GM18868 (cell line): ENCODE results near the gene BBS9.

Source experiments
- ATAC-seq: cut with Tn5 transposase; IDR thresholded peaks from one replicate; pipeline ENCODE4 v1.9.1; 2021; ENCODE audit warnings: mild to moderate bottlenecking, moderate library complexity; ENCODE audit not compliant: unreplicated experiment

The BBS9 gene

GRCh38 chr7:33536398-33537103 is 407.2 kb downstream of the BBS9 start:
- ATAC-seq = no peak

GRCh38 chr7:33537104-33537477 is 407.7 kb downstream of the BBS9 start:
- no peak for ATAC-seq

GRCh38 chr7:33539198-33539597 is 409.8 kb downstream of the BBS9 start:
- no peak for ATAC-seq

GRCh38 chr7:33539659-33540400 is 410.5 kb downstream of the BBS9 start:
- ATAC-seq = no peak

GRCh38 chr7:33547880-33548279 is 418.5 kb downstream of the BBS9 start:
- ATAC-seq = no peak

- no peak for ATAC-seq
Observed at GRCh38 chr7:33550363-33550762, 421.0 kb downstream of the BBS9 start.

DNA sequence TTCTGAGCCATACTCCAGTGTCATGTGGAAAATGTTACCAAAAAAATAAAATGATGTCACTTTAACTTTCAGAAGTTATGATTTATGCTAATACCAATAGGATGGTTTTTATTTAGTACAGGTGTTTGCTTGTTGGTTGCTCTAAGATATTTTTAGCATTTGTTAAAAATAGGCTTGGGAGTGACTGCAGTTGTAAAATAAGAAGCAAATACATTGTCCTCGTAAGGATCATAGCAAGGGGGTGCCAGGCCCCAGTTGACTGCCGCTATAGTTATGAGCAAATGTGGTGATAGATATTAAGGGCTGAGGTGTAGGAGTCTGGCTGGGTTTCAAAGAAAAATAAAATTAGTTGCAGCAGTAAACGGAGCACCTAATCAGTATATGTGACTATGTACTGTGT is 421.6 kb downstream of the BBS9 start:
- no peak for ATAC-seq

DNA sequence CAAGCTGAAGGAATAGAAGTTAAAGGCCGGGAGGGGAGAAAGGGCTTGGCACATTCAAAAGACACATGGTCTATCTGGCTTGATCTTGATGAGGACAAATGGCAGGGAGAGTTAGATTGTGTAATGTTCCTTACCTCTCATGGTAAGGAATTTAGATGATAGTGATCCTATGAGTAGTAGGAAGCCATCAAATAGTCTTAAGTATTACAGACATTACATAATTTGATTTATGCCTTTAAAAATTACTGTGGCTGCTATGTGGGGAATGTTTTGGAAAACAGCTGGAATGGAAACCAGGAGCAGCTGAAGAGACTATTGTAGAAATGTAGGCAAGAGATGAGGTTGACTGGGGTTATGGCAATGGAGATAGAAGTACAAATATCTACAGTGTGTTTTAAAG is 424.7 kb downstream of the BBS9 start:
- ATAC-seq = no peak

GRCh38 chr7:33554576-33554975 is 425.2 kb downstream of the BBS9 start:
- ATAC-seq = no peak

GRCh38 chr7:33556472-33556871 is 427.1 kb downstream of the BBS9 start:
- no peak for ATAC-seq

DNA sequence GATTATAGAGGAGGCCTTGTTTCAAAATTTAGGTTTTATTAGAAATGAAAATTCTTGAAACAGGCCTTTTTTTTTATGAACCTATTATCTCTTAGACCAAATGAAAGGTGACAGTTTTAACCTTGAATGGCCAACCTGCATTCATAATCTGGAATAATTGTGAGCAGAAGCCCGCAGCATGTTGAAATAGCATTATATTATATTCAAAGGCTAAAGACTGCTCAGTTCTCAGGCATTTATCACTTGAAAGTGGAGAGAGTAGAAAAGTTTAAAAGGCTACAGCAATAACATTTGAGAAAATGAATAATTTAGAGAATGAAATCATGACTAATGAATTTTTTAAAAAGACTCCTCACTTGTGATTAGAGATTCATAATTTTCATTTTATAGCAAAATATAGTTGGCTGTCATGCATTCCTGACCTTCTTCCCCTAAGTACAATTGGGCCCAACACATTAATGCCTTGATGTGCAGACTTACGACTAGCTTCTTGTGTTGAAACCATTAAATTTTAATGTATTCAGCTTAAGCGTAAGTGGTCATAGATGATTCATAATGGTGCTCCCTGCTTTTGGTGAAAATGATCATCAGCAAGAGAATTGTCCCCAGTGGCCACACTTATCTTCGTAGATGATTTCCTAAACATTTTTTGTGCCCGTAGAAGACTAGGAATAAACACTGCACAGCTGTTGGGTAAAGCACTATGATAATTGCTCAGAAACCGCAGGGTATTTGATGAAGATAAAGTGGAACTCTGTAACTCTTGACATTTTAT is 429.4 kb downstream of the BBS9 start:
- no peak for ATAC-seq

DNA sequence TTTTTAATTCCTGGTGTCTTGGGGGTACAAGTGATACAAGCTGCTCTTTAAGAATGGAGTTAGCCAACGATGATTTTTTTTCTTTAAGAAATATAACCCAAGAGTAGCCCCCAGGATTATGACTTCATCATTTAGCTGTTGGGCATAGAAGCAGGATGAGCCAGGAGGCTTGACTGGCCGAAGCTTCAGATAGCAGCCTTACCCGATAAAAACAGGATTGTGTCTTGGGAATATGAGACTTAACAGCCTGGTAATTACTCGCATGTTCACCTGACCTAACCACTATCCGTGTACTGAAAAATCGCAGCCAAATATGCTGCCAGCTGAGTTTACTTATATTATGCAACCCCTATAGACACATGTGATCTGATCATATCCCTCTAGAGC is 430.0 kb downstream of the BBS9 start:
- ATAC-seq = no peak

- no peak for ATAC-seq
Observed at GRCh38 chr7:33562996-33563395, 433.6 kb downstream of the BBS9 start.

- no peak for ATAC-seq
Observed at GRCh38 chr7:33563651-33564050, 434.3 kb downstream of the BBS9 start.

DNA sequence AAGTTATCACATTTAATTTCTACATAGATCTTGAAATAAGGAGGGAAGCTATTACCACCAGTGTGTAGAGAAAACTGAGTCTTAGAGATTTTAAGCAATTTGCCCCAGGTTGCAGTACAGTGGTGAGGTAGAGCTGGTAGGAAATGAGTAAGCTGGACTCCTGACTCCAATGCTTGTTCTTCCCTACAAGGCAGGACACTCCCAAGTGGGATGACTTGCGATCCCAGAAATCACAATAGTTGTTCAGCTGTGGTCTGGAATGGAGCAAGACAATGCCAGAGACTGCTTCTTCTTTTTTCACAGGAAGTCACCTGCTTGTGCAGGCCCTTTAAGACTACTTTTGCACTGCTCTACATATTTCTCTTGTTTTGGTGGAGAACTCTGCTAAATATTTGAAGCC is 448.8 kb downstream of the BBS9 start:
- no peak for ATAC-seq

DNA sequence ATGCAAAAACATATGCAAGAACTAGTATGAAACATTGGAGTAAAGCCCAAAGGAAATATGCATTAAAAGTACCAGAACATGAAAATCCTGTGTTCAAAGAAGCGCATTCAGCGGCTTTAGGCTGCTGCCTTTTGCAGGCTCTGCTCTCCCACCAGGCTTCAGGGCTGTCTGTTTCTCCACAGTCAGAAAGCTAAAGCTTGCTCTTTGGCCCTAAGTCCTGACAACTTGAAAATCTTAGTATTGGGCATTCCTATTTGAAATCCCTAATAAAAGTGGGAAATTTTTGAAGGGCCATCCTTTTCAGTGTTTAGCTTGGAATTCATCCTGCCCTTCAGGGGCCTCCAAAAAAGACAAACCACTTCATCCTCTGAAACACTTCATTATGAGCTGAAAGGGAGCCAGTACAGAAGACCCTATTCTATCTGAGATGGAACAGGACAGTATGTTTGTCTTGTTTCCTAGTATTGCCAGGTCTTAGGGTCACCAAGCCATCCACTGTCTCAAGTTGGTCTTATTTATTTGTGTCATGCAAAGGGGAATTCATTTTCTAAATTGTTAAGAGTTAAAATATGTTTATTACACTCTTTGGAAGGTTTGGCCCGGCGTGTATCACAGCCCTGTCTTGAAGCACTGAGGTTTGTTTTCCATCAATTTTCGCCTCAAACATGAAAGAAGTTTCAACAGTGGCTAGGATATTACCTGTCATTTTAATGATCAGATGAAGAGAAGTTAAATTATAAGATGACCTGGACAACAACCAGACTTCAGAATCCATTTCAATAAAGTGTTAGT is 449.7 kb downstream of the BBS9 start:
- no peak for ATAC-seq

- ATAC-seq = no peak
Observed at GRCh38 chr7:33579673-33579960, 450.3 kb downstream of the BBS9 start.

DNA sequence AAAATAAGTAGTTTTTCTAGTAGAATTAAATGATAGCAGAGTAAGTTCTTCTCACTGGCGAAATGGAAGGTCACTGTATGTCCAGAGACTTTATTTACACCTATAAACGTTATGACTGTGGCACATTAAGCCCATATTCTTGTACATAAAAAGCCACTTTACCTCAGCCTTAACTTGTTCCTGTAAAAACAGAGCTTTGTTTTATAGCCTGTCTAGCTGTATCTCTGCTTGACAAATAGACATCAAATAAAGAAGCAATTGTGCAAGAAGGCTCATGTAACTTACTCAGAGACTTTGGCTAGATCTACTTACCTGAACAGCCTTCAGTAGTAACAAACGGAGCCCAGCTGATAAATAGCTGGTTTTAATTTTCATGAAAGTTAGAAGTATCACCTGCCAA is 451.9 kb downstream of the BBS9 start:
- ATAC-seq = no peak

DNA sequence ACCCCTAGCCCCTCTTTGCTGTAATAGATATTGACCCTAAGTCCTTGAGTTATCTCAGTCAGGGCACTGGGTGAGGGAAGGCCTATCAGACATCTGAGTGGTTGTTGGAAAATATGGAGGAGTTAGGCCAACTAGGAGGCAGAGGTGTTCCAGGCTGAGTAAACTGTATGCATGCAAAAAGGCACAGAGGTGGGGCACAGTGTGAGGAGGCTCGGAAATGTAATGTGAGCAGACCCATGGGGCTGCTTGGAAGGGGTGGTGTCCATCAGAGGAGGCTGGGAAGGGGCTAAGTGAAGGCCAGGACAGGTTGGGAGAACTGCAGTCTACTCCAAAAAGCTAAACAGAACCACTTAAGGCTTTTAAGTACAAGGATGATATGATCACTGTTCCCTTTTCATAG is 452.7 kb downstream of the BBS9 start:
- ATAC-seq = no peak

GRCh38 chr7:33582533-33582932 is 453.2 kb downstream of the BBS9 start:
- ATAC-seq = no peak

DNA sequence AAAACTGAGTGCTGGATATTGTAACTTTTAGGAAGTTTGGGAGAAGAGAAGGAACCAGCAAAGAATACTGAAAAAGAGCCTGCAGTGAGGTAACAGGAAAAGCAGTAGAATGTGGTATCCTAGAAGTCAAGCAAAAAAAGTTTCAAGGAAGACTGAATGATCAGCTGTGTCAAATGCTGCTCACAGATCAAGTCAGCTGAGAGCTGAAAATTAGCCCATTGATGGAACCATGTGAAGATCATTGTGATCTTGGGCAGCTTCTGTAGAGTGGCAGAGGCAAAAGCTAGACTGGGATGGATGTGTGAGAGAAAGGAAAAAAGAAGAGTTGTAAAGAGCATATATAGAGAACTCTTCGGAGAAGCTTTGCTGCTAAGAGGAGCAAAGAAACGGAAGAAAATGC is 460.5 kb downstream of the BBS9 start:
- no peak for ATAC-seq
